BE2C (cell line): ENCODE data around the gene MRPS14.

Experiments
- DNase-seq: peaks from one replicate; pipeline ENCODE4 v3.0.0-alpha.2; 2020
- H3K27me3 ChIP-seq: fragments of 250-450 bp; sonication (Bioruptor Pico); 2 replicates; pipeline ENCODE4 v1.5.1; 2020; ENCODE audit warnings: mild to moderate bottlenecking
- H3K36me3 ChIP-seq: fragments of 250-450 bp; sonication (Bioruptor Pico); 2 replicates; pipeline ENCODE4 v1.5.1; 2020; ENCODE audit warnings: mild to moderate bottlenecking
- H3K4me1 ChIP-seq: fragments of 250-450 bp; sonication (Bioruptor Pico); 2 replicates; pipeline ENCODE4 v1.5.1; 2020
- H3K4me3 ChIP-seq: 2 replicates; pipeline ENCODE4 v1.5.1; 2011; ENCODE audit warnings: low read depth, low read length
- H3K9me3 ChIP-seq: fragments of 250-450 bp; sonication (Bioruptor Pico); 2 replicates; pipeline ENCODE4 v1.5.1; 2020
- TF ChIP-seq, protein P1 (sequence below): IDR thresholded peaks from 2 replicates; pipeline ENCODE4 v1.5.1; 2012; ENCODE audit warnings: mild to moderate bottlenecking, low read depth, low read length

The MRPS14 gene

DNA sequence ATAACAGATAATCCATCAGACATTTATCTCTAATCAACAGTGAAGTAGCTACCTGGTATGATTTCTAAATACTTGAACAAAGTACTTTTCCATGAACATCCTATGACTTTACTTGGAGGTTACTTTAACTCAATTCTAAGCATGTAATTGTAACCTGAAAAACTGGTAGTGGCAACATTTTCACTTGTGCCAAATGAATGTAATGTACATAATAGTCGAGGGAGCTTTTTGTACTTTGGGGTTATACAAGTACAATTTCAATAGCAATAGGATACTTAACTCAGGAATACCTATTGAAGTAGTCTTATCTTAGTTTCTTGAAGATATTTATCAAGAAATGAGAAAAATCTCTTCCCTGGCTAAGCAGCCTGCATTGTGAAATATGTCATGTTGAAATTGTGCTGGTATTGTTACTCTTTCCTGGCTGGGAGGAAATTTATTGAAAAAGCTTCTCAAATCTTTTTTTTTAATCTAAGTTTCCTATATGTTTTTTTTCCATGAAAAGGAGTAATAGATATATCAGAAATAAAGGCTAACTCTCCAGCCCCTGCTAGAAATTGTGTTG lies 57.1 kb downstream of the MRPS14 start:
- TF ChIP-seq, protein P1, sequence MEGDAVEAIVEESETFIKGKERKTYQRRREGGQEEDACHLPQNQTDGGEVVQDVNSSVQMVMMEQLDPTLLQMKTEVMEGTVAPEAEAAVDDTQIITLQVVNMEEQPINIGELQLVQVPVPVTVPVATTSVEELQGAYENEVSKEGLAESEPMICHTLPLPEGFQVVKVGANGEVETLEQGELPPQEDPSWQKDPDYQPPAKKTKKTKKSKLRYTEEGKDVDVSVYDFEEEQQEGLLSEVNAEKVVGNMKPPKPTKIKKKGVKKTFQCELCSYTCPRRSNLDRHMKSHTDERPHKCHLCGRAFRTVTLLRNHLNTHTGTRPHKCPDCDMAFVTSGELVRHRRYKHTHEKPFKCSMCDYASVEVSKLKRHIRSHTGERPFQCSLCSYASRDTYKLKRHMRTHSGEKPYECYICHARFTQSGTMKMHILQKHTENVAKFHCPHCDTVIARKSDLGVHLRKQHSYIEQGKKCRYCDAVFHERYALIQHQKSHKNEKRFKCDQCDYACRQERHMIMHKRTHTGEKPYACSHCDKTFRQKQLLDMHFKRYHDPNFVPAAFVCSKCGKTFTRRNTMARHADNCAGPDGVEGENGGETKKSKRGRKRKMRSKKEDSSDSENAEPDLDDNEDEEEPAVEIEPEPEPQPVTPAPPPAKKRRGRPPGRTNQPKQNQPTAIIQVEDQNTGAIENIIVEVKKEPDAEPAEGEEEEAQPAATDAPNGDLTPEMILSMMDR, result no peak
- Histone ChIP-seq H3K4me1 (peaks cover 7% of the 10 kb centered on the region), H3K27me3 (no peaks in the 10 kb centered on the region), H3K36me3 (no peaks in the 10 kb centered on the region), H3K4me3 (no peak overlapping the region), H3K9me3 (no peaks in the 10 kb centered on the region)
- no peak for DNase-seq

DNA sequence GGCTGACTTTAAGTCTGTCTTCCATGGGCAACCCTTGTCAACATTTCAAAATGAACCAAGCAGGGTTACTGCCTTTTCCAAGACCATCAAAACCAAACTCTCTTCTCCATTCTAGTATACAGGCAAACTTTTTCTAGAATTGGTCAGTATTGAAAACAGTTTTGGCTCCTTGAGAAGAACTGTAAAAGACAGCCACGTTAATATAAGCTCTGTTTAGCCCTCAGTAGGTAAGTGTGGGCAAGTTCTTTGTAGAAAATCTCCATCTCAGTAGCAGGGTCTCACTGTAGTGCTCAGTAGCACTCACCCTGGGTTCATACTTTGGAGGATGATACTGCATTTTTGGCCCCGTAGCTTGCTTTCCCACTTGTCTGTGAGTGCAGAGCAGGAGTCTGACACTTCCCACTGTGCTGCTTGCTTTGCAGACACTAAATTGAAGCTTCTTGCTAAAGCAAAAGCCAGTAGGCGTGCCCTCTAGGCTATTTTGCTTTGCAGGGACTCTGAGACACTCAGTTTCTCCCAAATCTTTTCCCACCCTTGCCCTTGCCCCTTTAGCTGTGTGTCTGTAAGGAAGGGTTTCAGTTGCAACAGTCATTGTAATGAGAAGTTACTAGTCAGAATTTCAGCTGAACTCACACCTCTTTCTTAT lies 57.7 kb downstream of the MRPS14 start:
- no peak overlapping the region for H3K4me3 ChIP-seq
- no peaks in the 10 kb centered on the region for H3K36me3 ChIP-seq
- no peaks in the 10 kb centered on the region for H3K27me3 ChIP-seq
- H3K4me1 ChIP-seq, result peaks cover 7% of the 10 kb centered on the region
- TF ChIP-seq, protein P1, result no peak
- no peaks in the 10 kb centered on the region for H3K9me3 ChIP-seq
- DNase-seq, result no peak

DNA sequence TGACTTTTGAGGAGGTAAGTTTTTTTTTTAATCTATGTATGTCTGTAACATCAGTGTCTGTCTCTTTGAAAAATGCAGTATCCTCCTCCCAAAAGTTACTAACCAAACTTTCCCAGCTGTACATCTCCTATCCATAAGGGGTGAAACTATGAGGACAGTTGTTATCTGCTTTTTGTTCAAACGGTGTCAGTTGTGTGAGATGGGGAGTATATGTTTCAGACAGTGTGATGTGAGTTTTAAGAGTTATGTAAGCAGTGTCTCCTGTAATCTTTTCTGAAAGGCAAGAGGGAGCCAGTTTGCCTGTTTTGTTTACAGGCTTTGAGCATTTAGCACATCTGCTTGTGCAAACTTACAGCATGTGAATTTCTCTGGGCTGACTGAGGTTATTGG lies 58.3 kb downstream of the MRPS14 start:
- Histone ChIP-seq H3K4me1 (peaks cover 7% of the 10 kb centered on the region), H3K9me3 (no peaks in the 10 kb centered on the region), H3K27me3 (no peaks in the 10 kb centered on the region), H3K4me3 (no peak overlapping the region), H3K36me3 (no peaks in the 10 kb centered on the region)
- TF ChIP-seq, protein P1, result no peak
- DNase-seq, result no peak

DNA sequence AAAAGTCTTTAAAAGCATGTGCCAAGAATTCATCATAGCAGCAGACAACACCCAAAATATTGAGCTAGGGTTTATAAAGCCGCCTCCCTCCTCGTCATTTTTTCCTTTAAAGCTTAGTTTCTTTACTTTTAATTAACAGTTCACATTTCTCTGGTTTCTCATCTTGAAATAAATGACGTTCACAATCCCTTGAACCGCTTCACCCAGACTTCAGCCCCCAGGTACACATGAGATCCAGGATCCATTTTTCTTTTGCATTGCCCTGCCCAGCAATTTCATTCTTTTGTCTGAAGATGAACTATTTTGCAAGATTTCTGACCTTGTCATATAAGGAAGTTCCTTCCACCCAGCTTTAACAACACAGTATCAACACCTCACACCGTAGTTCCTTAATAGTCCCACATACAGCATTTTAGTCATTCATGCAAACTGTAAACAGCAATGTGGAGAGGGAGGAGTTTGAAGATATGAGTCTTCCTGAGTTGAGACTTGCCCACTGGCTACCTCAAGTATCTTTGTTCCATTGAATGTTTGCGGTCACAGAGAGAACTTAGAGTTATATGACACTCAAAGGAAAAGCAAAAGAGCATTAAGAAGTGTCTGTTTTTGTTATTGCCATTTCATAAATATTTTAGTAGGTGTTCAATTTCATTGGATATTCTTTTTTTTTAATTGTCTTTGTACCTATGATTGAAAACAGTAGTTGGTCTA lies 58.8 kb downstream of the MRPS14 start:
- no peak overlapping the region for H3K4me3 ChIP-seq
- no peaks in the 10 kb centered on the region for H3K36me3 ChIP-seq
- no peaks in the 10 kb centered on the region for H3K27me3 ChIP-seq
- no peak for DNase-seq
- no peaks in the 10 kb centered on the region for H3K9me3 ChIP-seq
- TF ChIP-seq, protein P1, result no peak
- peaks cover 4% of the 10 kb centered on the region for H3K4me1 ChIP-seq

DNA sequence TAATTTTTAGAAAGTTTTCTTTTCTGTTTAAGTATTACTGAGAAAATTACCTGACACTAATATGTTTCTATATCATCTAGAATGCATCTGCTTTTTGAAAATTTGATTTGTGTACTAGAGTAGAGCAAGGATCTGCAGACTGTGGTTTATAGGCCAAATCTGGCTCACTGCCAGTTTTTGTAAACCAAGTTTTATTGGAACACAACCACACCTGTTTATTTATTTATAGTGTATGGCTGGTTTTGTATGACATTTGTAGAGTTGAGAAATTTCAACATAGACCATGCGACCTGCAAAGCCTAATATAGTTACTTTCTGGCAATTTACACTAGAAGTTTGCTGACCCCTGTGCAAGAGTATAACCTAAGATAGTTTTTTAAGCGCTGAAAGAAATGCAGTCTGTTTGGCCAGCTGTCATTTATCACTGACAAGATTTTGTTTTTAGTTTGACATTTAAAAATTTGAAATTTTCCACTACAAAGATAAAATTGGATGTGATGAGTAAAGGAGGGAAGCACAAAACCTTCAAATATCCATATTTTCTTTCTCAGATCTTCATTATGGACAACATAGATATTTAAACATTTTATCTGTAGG lies 59.6 kb downstream of the MRPS14 start:
- DNase-seq, result peak; percentile 26
- TF ChIP-seq, protein P1, result no peak
- Histone ChIP-seq H3K27me3 (no peaks in the 10 kb centered on the region), H3K4me1 (peaks cover 3% of the 10 kb centered on the region), H3K4me3 (no peak overlapping the region), H3K9me3 (no peaks in the 10 kb centered on the region), H3K36me3 (no peaks in the 10 kb centered on the region)
